Heart left ventricle (tissue), 13 donors: ENCODE measurements around the gene XIAP.
"Not testable (repeated sequence)": the region's sequence is repeated elsewhere in the genome, so short reads cannot be mapped to it uniquely, and the experiment has no call there.

Experiments
- CTCF ChIP-seq, 12 donors: fragments of 200-600 bp; sonication (generic) in 4 of 12; IDR thresholded peaks; one replicate each; pipeline versions ENCODE4 v1.5.0 to v1.8.0; 2018 to 2022; ENCODE audit warnings: antibody characterized with exemption in 12 of 12, mild to moderate bottlenecking in 5 of 12
- POLR2A ChIP-seq, 2 donors: fragments of 450-650 bp; IDR thresholded peaks; one replicate each; pipeline ENCODE4 v1.6.1; 2017; ENCODE audit warnings: antibody characterized with exemption in 2 of 2, mild to moderate bottlenecking in 2 of 2, moderate library complexity in 2 of 2
- donor health status: ischemic (EF 13 %, LVEDD 7.1; RV severe dilation, severe dysfunction).
- donor health status: DM: no; HTN: yes; CAD: no.
- donor health status: DM: no; HTN: no; CAD: no.
- donor health status: ischemic (EF 25% LVEDD 6.9; RV normal size, moderate dysfunction).
- donor health status: ischemic (EF 25% LVEDD 5.7; RV mildly dilated, moderate dysfunction).
- donor health status: ischemic (EF 35%, LVEDD 5.7; RV mildly dilated, moderate dysfunction).
- donor health status: nonischemic (EF 11% LVEDD 7.7; RV severe dilation, severe dysfunction).
- donor health status: DM: yes; HTN: yes; CAD: no.
- donor health status: PGD.
- donor health status: ischemic (EF 29% LVEDD 5.4; RV normal size, mild dysfunction).
- donor health status: nonischemic (EF 23%, LVEDD 6.1; RV moderate dilation, normal function).

GRCh38 chrX:123814934-123815394 lies 44.9 kb upstream of the XIAP start:
- TF ChIP-seq CTCF, POLR2A (IDR thresholded peaks at IDR 0.05): not testable (repeated sequence)
